H1 (cell line): ENCODE results near the gene DOLK. TPM values are rescaled to one million over a fixed set of nuclear protein-coding genes. Genes with fewer than 3 reads are reported as not detected.

Experiments
- CBX8 ChIP-seq: fragments of 300-800, 300-1000 bp; sonication (generic); IDR thresholded peaks from 2 replicates; pipeline ENCODE4 v1.7.1; 2016; ENCODE audit warnings: low read depth, low read length, borderline replicate concordance
- CHD1 ChIP-seq: IDR thresholded peaks from 2 replicates; pipeline ENCODE4 v1.6.1; 2012; ENCODE audit warnings: low read depth, low read length, improper control_type of control experiment
- CTBP2 ChIP-seq: IDR thresholded peaks from 2 replicates; pipeline ENCODE4 v1.7.0; 2011; ENCODE audit warnings: borderline replicate concordance, mild to moderate bottlenecking, moderate library complexity, mixed read lengths, low read length; ENCODE audit not compliant: insufficient read depth, insufficient read length
- SIRT6 ChIP-seq: IDR thresholded peaks from one replicate; pipeline ENCODE4 v1.7.1; 2012; ENCODE audit warnings: low read length, inconsistent platforms
- TCF12 ChIP-seq: IDR thresholded peaks from 2 replicates; pipeline ENCODE4 v1.6.1; 2011; ENCODE audit warnings: low read depth, mild to moderate bottlenecking, low read length
- polyA plus RNA-seq, 7 experiments: library from polyadenylated mRNA; depleted of rRNA in 3 of 7; stranded (reverse) in 5 of 7; unstranded in 2 of 7; fragments of >200 nt in 5 of 7; fragments of 200-250 nt in 2 of 7; gene quantifications; 1 replicate in 5 of 7; 2 replicates in 1 of 7; 4 replicates in 1 of 7; pipeline versions ENCODE4 v1.2.1 to v1.2.3, GENCODE V29; 2011 to 2013; ENCODE audit warnings: missing spikeins in 2 of 7, mixed read lengths in 2 of 7
- total RNA-seq: library from RNA; stranded (reverse); fragmentation: NEBNext Ultra II Directional; extraction: Animal tissue kit (Norgen Biotek cat#: 25700); gene quantifications from 2 replicates; pipeline ENCODE4 v1.2.1, GENCODE V29; 2021
- TF ChIP-seq, protein P1 (sequence below): IDR thresholded peaks from 2 replicates; pipeline ENCODE4 v1.6.1; 2012; ENCODE audit warnings: inconsistent platforms

The DOLK gene
- total and polyA plus RNA-seq, 2 of the 8 experiments (the other 6 are each of a cell fraction or from before 2014, with no cell fraction given), result 17.2 to 44.3 TPM

DNA sequence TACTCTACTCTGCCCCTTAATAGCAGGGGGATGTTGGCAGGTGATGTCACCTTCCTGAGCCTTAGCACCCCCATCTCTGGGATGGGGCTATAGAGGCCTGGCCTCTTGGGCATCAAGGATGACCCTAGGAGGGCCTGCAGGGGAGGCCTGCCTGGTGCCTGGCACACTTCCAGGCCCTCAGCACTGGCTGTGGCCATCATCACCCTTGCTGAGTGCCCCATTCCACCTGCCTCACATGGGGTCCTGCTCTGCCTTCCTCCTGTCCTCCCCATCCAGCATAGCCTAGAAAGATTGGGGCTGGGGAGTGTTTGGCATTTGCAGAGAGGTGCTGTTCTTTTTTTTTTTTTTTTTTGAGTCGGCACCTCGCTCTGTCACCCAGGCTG, 44.3 kb downstream of the DOLK start (continued):
- TF ChIP-seq CBX8 (no peak), CHD1 (no peak), SIRT6 (no peak), TCF12 (no peak), CTBP2 (no peak)
- TF ChIP-seq, protein P1, sequence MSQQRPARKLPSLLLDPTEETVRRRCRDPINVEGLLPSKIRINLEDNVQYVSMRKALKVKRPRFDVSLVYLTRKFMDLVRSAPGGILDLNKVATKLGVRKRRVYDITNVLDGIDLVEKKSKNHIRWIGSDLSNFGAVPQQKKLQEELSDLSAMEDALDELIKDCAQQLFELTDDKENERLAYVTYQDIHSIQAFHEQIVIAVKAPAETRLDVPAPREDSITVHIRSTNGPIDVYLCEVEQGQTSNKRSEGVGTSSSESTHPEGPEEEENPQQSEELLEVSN, result no peak
